Measurements from ENCODE around the gene NMNAT2.

NMNAT2 gene

DNA sequence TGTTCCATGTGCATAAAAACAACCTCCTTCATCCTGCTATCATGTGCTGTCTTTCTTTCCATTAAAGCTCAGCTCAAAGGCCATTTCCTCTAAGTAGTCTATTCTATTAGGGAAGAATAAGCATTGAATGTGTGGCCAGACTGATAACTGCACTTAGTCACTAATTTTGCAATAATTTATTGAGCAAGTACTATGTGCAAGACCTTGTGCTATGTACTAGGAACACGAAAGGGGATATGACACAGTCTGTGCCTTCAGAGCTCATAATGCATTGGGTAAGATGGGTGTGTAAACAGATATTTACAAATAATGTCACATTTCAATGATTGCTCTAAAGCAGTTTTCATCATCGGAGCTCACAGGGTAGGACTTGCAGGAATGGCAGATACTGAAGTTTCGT, 54.2 kb downstream of the NMNAT2 start:
- no peak for DNase-seq

- no peak for DNase-seq
Measured at GRCh38 chr1:183361081-183361480, 57.1 kb downstream of the NMNAT2 start.

DNA sequence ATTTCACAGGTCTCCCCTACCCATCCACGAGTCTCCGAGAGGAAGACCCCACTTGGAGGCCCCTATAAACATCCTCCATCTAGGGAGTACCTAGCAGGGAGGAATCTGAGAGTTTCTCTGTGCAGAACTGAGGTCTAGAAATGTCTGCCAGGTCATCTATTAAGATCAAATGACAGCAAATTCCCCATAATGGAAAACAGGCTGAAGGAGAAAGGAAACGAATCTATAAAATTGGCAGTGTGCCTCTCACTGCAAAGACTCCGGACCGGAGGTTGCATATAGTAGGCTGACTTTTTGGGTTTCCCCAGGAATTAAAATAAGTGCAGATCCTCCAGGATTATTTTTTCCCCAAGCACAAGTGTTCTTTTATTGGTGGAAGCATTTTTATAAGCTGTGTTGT, 57.7 kb downstream of the NMNAT2 start:
- no peak for DNase-seq

DNA sequence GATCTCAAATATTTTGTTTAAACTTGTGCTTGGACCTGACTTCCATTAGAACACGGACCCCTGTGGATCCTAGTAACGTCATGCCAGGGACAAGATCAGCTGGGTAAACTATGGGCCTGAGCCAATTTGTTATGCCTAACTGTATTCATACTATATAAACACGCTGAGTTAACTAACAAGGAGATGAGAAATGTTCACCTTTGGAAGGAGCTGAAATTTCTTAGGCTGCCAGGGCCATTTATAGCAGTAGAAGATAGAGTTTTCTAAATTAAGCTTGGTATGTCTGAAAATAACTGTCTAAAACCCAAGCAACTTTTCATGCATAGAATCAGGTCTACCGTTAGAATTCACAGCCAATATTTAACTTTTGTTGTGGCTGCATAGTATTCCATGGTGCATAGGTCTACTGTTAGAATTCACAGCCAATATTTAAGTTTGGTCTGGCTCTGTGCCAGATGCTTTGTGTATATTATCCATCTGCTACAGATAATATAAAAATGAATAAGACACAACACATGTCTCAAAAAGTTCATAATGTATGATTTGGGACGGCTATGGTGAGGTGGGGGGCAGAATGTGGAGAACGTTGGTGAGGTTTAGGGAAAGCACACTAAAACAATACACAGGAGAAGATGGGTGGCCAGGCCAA, 61.5 kb downstream of the NMNAT2 start:
- DNase-seq = no peak

DNA sequence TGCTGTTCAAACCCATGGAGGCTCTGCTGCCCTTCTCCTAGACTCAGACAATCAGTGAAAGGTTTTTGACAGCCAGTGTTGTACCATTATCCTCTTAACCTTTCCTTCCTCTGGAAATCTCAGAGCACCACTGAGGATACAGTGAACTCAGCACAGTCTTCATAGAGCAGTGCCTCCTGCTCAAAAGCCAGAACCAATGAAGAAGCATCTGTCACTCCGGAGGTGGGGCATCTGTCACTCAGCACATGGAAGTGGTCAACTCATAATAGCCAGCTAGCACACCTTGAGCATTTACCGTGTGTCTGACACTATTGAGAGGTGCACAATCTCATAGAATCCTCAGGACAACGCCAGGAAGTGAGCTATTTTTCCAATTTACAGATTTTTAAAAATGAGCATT, 62.4 kb downstream of the NMNAT2 start:
- no peak for DNase-seq

GRCh38 chr1:183355181-183355580, 63.0 kb downstream of the NMNAT2 start:
- no peak for DNase-seq

GRCh38 chr1:183353597-183353996, 64.6 kb downstream of the NMNAT2 start:
- no peak for DNase-seq

GRCh38 chr1:183349201-183349711, 68.9 kb downstream of the NMNAT2 start:
- DNase-seq = no peak

DNA sequence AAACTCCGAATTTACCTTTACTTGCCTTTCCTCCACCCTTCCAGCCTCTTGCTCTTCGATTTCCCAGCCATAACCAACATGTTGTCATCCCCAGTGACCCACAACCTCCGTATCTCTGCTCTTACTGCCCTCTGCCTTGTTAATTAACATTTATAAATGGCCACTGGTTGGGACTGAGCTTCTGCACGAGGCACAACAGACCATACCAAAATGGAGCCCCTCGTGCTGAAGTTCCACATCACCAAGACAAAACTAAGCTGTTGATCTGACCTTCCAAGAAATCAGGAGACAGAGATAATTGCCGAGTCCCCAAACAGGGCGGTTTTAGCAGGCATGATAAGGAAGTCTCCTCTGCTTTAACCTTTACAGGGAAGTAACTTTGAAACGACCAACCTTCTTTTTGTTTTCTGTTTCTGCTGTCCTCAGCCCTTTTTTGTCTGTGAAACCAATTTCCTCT, 71.9 kb downstream of the NMNAT2 start:
- DNase-seq = no peak

DNA sequence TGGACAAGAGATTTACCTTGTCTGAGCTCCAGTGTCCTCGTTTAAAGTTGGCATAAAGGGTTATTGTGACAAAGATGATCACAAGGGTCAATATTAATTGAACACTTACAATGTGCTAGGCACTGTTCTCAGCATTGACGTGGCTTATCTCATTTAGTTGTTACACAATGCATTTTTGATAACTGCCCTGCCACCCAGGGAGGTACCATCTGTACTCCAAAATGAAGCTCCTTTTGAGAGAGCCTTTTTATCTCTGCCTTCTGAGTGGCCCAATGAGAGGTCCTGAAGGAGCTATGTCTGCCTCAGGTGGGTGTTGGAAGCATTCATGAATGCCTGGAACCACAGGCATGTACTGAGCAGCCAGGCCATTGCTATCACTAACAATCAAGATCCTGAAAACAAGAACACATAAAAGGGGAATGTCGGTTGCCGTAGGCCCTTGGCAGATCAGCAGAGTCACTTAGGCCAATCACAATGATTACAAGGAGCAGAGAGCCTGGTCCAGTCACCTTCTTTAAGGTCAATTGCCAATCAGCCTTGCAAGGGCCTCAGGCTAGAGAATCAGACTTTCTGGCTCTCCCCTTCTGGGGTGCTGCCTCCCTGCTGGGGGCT, 78.5 kb downstream of the NMNAT2 start:
- DNase-seq = no peak

DNA sequence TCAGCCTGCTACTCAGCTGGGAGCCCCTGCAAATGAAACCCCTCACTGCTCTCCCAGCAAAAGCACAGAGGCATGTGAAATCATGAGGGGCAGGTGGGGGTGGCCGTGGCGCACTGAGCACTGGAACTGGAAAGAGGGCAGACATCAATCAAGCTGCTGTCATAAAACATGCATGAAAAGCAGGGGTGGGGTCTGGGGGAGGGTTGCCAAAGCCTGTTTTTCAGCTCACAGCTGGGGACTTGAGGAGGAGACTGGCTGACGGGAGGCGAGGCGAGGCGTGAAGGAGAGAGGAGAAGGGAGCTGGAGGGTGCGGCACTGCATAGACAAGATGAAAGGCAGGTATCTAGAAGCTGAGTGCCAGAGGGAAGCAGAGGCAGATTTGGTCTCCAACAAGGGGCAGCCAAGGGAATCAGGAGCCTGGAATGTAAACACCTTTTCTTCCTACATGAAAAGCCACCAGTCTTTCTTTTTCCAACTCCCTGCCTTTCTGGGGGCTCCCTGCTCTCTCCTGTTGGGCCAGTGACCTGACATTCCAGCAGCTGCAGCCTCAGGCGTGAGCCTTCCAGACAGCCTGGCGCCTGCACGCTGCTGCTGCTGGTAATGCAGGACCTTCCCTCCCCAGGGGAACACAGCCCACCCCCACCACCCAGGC, 87.0 kb downstream of the NMNAT2 start:
- DNase-seq = no peak

- DNase-seq = no peak
Measured at GRCh38 chr1:183330335-183330734, 87.8 kb downstream of the NMNAT2 start.

- DNase-seq = no peak
Measured at GRCh38 chr1:183328371-183328770, 89.8 kb downstream of the NMNAT2 start.

DNA sequence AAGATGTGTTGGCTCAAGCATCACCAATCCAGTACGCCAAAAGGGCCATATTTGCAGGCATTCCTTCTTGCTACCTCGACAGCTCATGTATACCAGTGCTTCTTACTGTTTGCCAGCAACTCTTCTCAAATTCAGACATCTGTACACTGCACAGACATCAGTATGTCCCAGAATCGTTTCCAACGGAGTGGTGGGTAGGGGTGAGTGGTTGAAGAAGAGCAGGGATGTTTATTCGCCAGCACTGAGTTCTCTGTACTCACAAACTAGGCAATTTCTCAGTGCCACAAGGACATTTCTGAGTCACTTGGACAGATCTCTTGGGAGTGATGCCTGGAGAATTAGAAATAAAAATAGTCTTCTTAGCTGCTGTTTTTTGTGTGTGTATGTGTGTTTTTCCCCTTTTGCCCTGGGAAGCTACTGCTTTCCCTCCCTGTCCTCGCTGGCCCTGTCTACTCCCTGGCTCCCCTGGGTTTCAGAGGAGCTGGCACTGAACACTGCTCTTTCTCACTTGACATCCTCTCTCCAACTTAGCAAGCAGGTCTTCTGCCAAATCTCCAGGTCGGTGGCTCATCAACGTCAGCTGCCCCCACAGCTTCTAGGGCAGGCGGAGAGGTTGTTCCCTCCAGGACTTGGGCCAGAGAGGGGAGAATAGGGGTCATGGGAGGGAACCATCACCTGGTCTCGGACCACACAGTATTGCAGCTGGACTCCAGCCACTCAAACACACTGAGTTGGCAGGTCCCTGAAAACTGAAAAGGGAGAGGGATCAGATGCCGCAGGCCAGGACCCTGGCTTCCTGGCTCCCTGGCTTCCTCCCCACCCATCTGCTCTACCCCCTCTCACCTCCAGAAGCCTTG, 90.5 kb downstream of the NMNAT2 start:
- no peak for DNase-seq

DNA sequence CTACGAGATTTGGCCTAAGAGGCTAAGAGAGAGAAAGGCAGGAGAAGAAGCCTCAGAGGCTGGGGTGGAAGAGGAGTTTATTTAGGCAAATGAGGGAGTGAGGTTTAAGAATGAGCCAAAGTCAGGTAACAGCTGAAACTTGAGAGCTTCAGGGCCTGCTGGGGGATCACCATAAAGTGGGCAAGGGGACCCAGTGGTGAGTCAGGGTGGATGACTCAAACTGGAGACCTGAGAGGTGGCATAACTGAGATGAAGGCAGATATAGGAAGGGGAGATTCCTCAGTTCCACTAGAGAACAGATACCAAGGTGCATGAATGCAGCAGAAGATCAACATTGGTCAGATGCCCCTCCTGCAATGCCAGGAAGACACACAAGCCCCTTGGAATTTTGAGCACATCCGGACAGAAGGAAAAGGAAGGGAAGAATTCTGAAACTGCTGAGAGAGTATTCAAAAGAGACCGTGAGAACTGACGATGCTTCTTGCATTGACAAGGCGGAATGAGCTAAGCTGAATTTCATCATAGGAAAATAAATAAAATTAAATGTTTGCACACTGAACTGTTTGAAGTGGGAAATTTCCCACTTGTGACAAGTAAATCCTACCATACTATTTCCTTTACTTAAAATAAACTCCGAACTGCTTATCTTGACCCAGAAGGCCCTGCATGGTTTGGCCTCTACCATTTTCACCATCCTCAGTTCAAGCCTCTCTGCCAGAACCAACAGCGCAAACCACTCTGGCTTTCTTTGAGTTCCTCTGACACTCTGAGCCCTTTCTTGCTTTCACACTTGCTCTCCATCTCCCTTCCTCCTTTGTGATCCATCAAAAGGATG, 94.1 kb downstream of the NMNAT2 start:
- DNase-seq = no peak

GRCh38 chr1:183319606-183320005, 98.6 kb downstream of the NMNAT2 start:
- DNase-seq = no peak

DNA sequence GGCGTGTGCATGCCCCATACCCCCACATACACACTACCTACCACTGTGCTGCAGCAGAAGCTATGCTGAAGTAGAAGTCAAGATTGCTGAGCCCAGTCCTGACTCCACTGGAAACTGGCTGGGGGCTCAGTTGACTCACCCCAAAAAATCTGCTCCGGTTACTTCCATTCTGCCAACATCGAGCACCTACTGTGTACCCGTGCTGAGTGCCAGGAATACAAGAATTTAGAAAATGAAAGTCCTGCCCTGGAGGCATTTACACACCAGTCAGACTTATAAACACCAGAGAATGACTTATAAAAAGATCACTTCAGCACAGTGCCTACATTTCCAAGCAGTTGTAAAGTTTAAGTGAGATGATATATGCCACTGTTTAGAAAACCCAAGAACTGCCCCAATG, 99.1 kb downstream of the NMNAT2 start:
- DNase-seq = no peak

GRCh38 chr1:183318433-183318832, 99.7 kb downstream of the NMNAT2 start:
- DNase-seq = no peak

GRCh38 chr1:183315991-183316758, 102.0 kb downstream of the NMNAT2 start:
- DNase-seq = no peak

DNA sequence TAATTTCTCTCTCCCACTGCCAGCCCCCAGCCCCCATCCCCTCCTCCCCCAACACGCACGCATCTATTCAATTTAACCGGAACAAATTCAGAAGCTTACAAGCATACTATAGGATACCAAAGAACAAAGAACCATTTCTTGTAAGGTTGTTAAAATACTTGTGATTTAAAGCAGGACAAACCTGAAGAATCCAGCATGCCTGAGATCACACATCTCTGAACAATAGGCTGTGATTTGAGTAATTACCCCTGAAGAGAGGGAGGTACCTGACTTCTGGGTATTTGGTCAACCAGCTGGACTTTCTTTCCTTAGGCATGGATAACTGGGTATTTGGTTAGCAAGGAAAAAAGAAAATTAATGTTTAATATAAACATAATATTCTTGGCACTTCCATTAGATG, 105.1 kb downstream of the NMNAT2 start:
- DNase-seq = no peak

GRCh38 chr1:183310753-183311479, 107.3 kb downstream of the NMNAT2 start:
- no peak for DNase-seq
